CD1c-positive myeloid dendritic cell (primary cell): Measurements from ENCODE around the gene AAK1.

Experiments
- DNase-seq: peaks from one replicate; pipeline ENCODE4 v3.0.0-alpha.2; 2016; ENCODE audit errors: extremely low spot score

The AAK1 gene

GRCh38 chr2:69601179-69601612, 42.3 kb downstream of the AAK1 start:
- no peak for DNase-seq

GRCh38 chr2:69600425-69600824, 43.1 kb downstream of the AAK1 start:
- no peak for DNase-seq

- no peak for DNase-seq
Measured at GRCh38 chr2:69597843-69598610, 45.5 kb downstream of the AAK1 start.

- DNase-seq, result no peak
Measured at GRCh38 chr2:69597105-69597504, 46.4 kb downstream of the AAK1 start.

- no peak for DNase-seq
Measured at GRCh38 chr2:69594341-69594740, 49.2 kb downstream of the AAK1 start.

GRCh38 chr2:69592511-69592910, 51.0 kb downstream of the AAK1 start:
- no peak for DNase-seq

- no peak for DNase-seq
Measured at GRCh38 chr2:69589973-69590652, 53.4 kb downstream of the AAK1 start.

GRCh38 chr2:69588945-69589344, 54.6 kb downstream of the AAK1 start:
- DNase-seq, result no peak

- DNase-seq, result no peak
Measured at GRCh38 chr2:69588403-69588802, 55.1 kb downstream of the AAK1 start.

GRCh38 chr2:69585855-69586555, 57.5 kb downstream of the AAK1 start:
- DNase-seq, result no peak

- peak; percentile 55 for DNase-seq
Measured at GRCh38 chr2:69584127-69584889, 59.2 kb downstream of the AAK1 start.

- no peak for DNase-seq
Measured at GRCh38 chr2:69583321-69583833, 60.2 kb downstream of the AAK1 start.

- DNase-seq, result peak; percentile 67
Measured at GRCh38 chr2:69582582-69583176, 60.9 kb downstream of the AAK1 start.

- peak; percentile 86 for DNase-seq
Measured at GRCh38 chr2:69581774-69582581, 61.6 kb downstream of the AAK1 start.

- DNase-seq, result peak; percentile 58
Measured at GRCh38 chr2:69580486-69580885, 63.1 kb downstream of the AAK1 start.

GRCh38 chr2:69579536-69579935, 64.0 kb downstream of the AAK1 start:
- DNase-seq, result peak; percentile 60

- DNase-seq, result no peak
Measured at GRCh38 chr2:69578198-69578540, 65.4 kb downstream of the AAK1 start.

GRCh38 chr2:69577467-69578197, 65.9 kb downstream of the AAK1 start:
- peak; percentile 26 for DNase-seq

- DNase-seq, result peak; percentile 49
Measured at GRCh38 chr2:69576880-69577279, 66.7 kb downstream of the AAK1 start.

GRCh38 chr2:69575926-69576325, 67.6 kb downstream of the AAK1 start:
- peak; percentile 35 for DNase-seq
